Caco-2 (cell line): Measurements from ENCODE around the gene PNLIPRP1. TPM values are rescaled to one million over a fixed set of nuclear protein-coding genes. Genes with fewer than 3 reads are reported as not detected.

Experiments used
- BruUV-seq: library from RNA; stranded (reverse); fragments of 400-500 nt; replicated peaks from 2 replicates; lab custom pipeline; 2021; lab: Mats Ljungman, UMichigan
- CTCF ChIA-PET: fragments of 300-600 bp; sonication (Branson Sonifier 250); formaldehyde crosslinking; loops from one replicate; lab custom pipeline; 2022; ENCODE audit warnings: antibody characterized with exemption; lab: Charles Lee
- POLR2A ChIA-PET: fragments of 300-600 bp; sonication (Branson Sonifier 250); formaldehyde crosslinking; loops from one replicate; lab custom pipeline; 2022; ENCODE audit warnings: antibody characterized with exemption; lab: Charles Lee
- DNase-seq, 2 experiments: peaks; one replicate each; pipeline versions ENCODE4 v3.0.0 to v3.0.0-alpha.2; 2020 to 2022
- H3K27me3 ChIP-seq: replicated peaks from 2 replicates; pipeline ENCODE4 v1.6.0; 2011; ENCODE audit warnings: low read length; ENCODE audit not compliant: control insufficient read depth, insufficient read depth
- H3K36me3 ChIP-seq: 2 replicates; pipeline ENCODE4 v1.5.1; 2011; ENCODE audit warnings: low read length; ENCODE audit not compliant: control insufficient read depth, insufficient read depth
- H3K4me1 ChIP-seq: fragments of 250-450 bp; sonication (Bioruptor Pico); 2 replicates; pipeline ENCODE4 v1.5.1; 2020; ENCODE audit warnings: mild to moderate bottlenecking
- H3K4me3 ChIP-seq: 2 replicates; pipeline ENCODE4 v1.5.1; 2011; ENCODE audit warnings: low read depth, mild to moderate bottlenecking, control low read depth, low read length
- H3K9me3 ChIP-seq: fragments of 250-450 bp; sonication (Bioruptor Pico); 2 replicates; pipeline ENCODE4 v1.5.1; 2020; ENCODE audit warnings: mild to moderate bottlenecking, moderate library complexity
- H3K27ac Mint-ChIP-seq: one replicate; pipeline ENCODE4 v1.8.0; 2022; ENCODE audit warnings: mixed read lengths; ENCODE audit not compliant: unreplicated experiment
- H3K27me3 Mint-ChIP-seq: one replicate; pipeline ENCODE4 v1.8.0; 2022; ENCODE audit warnings: mixed read lengths; ENCODE audit not compliant: insufficient read depth, unreplicated experiment
- H3K36me3 Mint-ChIP-seq: one replicate; pipeline ENCODE4 v1.8.0; 2022; ENCODE audit warnings: mild to moderate bottlenecking, mixed read lengths; ENCODE audit not compliant: insufficient read depth, unreplicated experiment
- H3K4me1 Mint-ChIP-seq: one replicate; pipeline ENCODE4 v1.8.0; 2022; ENCODE audit warnings: low read depth, mixed read lengths; ENCODE audit not compliant: unreplicated experiment
- H3K4me3 Mint-ChIP-seq: one replicate; pipeline ENCODE4 v1.8.0; 2022; ENCODE audit warnings: mild to moderate bottlenecking, moderate library complexity, mixed read lengths; ENCODE audit not compliant: unreplicated experiment
- H3K9me3 Mint-ChIP-seq: one replicate; pipeline ENCODE4 v1.8.0; 2022; ENCODE audit warnings: mixed read lengths; ENCODE audit not compliant: unreplicated experiment
- CTCF ChIP-seq, 2 experiments: fragments of 200-600 bp in 1 of 2; IDR thresholded peaks; 1 replicate in 1 of 2; 2 replicates in 1 of 2; pipeline versions ENCODE4 v1.5.1 to v1.8.0; 2011 to 2022; ENCODE audit warnings: antibody characterized with exemption in 1 of 2, control low read depth in 1 of 2, inconsistent platforms in 1 of 2, low read depth in 1 of 2, low read length in 1 of 2, mild to moderate bottlenecking in 1 of 2, moderate library complexity in 1 of 2; ENCODE audit not compliant: insufficient read depth in 1 of 2, severe bottlenecking in 1 of 2, unreplicated experiment in 1 of 2
- intact Hi-C: fragments of 100-400 bp; cut with micrococcal nuclease; formaldehyde crosslinking; loops from one replicate; pipeline ENCODE4 v1.10.0; 2022; ENCODE audit not compliant: unreplicated experiment
- total RNA-seq: library from RNA; stranded (reverse); gene quantifications from 2 replicates; pipeline ENCODE4 v1.2.3, GENCODE V29; 2022

PNLIPRP1 gene
- total RNA-seq, 1 experiment from 2014 or later, result not detected

GRCh38 chr10:116565534-116565933 lies 25.2 kb upstream of the PNLIPRP1 start:
- BruUV-seq, result no TSS peak
- Histone ChIP-seq H3K36me3 (no peaks in the 10 kb centered on the region), H3K4me1 (no peaks in the 10 kb centered on the region), H3K4me3 (no peak overlapping the region), H3K27me3 (no peaks in the 10 kb centered on the region), H3K9me3 (no peaks in the 10 kb centered on the region)
- no peaks in the 10 kb centered on the region for H3K4me1 Mint-ChIP-seq
- DNase-seq, result no peak
- ChIA-PET POLR2A (no interaction called here), CTCF (no interaction called here)
- H3K27me3 Mint-ChIP-seq, result peaks cover 3% of the 10 kb centered on the region
- intact Hi-C loops, result no loop called here
- no peak overlapping the region for H3K27ac Mint-ChIP-seq
- TF ChIP-seq CTCF (IDR thresholded peaks at IDR 0.05; ENCODE audit: insufficient read depth in 1 of 2, low read depth in 1 of 2, low read length in 1 of 2, severe bottlenecking in 1 of 2, unreplicated experiment in 1 of 2), result no peak
- no peak overlapping the region for H3K4me3 Mint-ChIP-seq
- H3K36me3 Mint-ChIP-seq, result no peaks in the 10 kb centered on the region
- no peaks in the 10 kb centered on the region for H3K9me3 Mint-ChIP-seq

- H3K27me3 ChIP-seq, result no peaks in the 10 kb centered on the region
- no peaks in the 10 kb centered on the region for H3K36me3 ChIP-seq
- intact Hi-C loops, result no loop called here
- Mint-ChIP-seq H3K36me3 (no peaks in the 10 kb centered on the region), H3K27me3 (peaks cover 3% of the 10 kb centered on the region), H3K4me1 (no peaks in the 10 kb centered on the region), H3K27ac (no peak overlapping the region), H3K9me3 (no peaks in the 10 kb centered on the region), H3K4me3 (no peak overlapping the region)
- no peaks in the 10 kb centered on the region for H3K4me1 ChIP-seq
- DNase-seq, result no peak
- H3K4me3 ChIP-seq, result no peak overlapping the region
- BruUV-seq, result no TSS peak
- H3K9me3 ChIP-seq, result no peaks in the 10 kb centered on the region
- TF ChIP-seq CTCF (IDR thresholded peaks at IDR 0.05; ENCODE audit: insufficient read depth in 1 of 2, low read depth in 1 of 2, low read length in 1 of 2, severe bottlenecking in 1 of 2, unreplicated experiment in 1 of 2), result no peak
- ChIA-PET CTCF (no interaction called here), POLR2A (no interaction called here)
Measured at GRCh38 chr10:116566932-116567331, 23.8 kb upstream of the PNLIPRP1 start.

GRCh38 chr10:116567335-116567734 lies 23.4 kb upstream of the PNLIPRP1 start:
- Mint-ChIP-seq H3K27ac (no peak overlapping the region), H3K27me3 (peaks cover 3% of the 10 kb centered on the region), H3K36me3 (no peaks in the 10 kb centered on the region), H3K4me1 (no peaks in the 10 kb centered on the region), H3K9me3 (no peaks in the 10 kb centered on the region), H3K4me3 (no peak overlapping the region)
- no peak for TF ChIP-seq CTCF (IDR thresholded peaks at IDR 0.05; ENCODE audit: insufficient read depth in 1 of 2, low read depth in 1 of 2, low read length in 1 of 2, severe bottlenecking in 1 of 2, unreplicated experiment in 1 of 2)
- H3K4me3 ChIP-seq, result no peak overlapping the region
- BruUV-seq, result no TSS peak
- intact Hi-C loops, result no loop called here
- H3K27me3 ChIP-seq, result no peaks in the 10 kb centered on the region
- ChIA-PET POLR2A (no interaction called here), CTCF (no interaction called here)
- H3K36me3 ChIP-seq, result no peaks in the 10 kb centered on the region
- DNase-seq, result no peak
- no peaks in the 10 kb centered on the region for H3K9me3 ChIP-seq
- H3K4me1 ChIP-seq, result no peaks in the 10 kb centered on the region
